ENCODE results near the gene TOR1B.

TOR1B gene

DNA sequence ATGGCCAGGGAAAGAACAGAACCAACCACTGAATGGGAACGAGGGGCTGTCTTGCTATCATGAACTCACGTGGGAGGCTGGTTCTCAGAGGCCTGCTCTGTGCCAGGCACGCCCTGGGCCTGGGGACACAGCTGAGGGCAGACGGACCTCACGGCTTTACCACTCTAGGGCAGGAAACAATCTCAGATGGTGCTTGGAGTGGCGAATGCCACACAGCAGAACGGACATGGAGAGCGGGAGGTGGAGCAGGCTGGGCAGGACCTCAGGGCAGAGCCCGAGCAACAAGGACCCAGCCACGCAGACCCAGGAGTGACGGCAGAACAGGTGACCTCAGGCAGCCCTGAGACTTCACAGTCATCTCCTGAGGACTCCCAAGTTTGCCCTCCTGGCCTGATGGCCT, 12.3 kb downstream of the TOR1B start:
- DNase-seq = no peak

DNA sequence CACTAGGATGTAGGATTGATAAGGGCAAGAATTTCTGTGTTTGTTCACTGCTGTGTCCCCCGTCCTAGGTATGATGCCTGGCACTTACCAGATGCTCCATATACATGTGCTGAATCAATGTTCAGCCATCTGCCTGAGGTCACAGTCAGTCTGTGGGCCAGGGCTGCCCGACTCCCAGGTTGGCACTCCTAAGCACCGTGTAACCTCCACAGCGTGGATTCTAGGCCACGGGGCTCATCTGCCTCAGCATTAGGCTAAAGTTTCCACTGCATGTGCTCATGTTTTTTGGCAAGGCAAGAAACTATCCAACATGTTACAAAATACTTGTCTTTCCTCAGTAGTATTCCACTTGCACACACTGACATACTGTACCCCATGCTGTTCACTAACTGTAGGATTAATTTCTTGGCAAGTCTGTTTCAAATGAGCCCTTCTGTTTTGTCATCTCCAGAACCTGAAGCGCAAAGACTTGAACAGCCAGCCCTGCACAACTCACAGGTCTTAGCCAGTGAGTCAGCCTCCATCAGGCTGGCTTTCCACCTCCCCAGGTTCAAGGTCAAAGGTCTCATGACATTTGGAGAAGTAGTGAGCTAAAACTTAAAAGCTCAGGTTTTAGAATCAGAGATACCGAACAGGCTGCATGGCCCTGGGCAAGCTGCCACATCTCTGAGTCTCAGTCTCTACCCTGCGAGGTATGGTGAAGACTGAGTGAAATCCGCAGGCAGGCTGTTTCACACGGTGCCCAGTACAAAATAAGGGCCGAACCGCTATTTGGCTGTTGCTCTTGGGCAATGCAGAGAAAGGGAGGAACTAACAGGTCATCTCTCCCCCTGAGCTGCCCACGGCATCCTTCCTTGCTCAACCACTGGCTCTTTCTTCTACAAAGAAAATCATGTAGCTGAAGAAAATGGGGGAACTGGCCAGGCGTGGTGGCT, 13.8 kb downstream of the TOR1B start:
- DNase-seq = no peak

DNA sequence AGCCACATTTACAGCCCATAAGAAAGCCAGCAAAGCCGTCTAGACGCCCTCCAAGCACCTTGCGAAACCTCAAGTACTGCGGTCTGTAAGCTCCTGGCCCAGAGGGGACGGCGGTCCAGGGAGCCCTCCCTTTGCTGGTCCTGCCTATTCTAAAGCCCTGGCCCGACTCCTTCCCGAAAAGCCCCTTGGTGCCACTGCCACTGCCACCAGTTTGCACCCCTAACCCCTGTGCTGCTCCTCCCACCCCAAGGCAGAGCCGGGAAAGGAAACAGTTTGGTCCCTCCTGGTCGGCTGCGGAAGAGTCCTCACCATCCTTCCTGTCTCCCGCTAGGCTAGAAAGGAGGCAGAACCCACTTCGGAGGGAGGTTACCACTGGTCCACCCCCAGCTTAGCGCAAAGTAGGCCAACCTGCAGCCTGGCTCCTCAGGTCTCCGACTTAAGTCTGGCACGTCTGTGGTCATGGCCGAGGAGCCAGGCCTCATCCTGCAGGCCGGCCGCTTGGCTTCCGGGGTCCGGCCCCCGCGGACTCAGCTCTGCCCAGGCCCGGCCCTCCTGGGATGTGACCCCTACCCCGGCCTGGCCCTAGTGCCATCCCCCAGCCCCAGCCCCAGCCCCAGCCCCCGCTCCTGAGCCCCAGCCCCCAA, 20.0 kb downstream of the TOR1B start:
- DNase-seq = peak; percentile 52

DNA sequence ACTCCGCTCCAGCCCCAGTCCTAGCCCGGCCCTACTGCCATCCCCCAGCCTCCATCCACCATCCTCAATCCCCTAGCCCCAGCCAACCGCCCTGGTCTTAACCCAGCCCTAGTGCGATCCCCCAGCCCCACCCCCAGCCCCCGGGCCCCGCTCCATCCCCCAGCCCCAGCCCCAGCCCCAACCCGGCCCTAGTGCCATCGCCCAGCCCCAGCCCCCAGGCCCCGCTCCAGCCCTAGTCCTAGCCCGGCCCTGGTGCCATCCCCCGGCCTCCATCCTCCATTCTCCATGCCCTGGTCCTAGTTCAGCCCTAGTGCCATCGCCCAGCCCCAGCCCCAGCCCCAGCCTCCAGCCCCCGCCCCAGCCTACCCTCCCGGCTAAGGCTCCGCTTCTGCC, 20.6 kb downstream of the TOR1B start:
- no peak for DNase-seq

DNA sequence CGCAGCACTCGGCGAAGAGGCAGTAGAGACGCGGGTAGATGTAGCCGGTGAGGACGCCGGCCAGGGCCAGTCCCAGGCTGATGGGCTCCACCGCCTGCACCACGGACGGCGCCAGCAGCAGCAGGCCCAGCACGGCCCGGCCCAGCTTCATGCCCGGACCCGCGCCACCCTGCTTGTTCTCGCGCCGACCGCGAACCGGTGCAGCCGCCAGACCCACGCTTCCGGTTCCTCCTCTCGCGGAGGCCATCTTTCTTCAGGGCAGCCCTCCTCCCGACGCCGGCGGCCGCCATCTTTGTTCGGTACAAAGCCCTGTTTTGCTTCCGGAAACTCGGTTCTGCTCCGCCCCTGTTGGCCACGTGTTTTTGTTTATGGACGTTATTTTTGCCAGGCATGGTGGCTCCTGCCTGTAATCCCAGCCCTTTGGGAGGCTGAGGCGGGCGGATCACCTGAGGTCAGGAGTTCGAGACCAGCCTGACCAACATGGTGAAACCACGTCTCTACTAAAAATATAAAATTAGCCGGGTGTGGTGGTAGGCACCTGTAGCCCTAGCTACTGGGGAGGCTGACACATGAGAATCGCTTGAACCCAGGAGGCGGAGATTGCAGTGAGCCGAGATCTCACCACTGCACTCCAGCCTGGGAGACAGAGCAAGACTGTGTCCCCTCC, 21.1 kb downstream of the TOR1B start, which contains the start of gene TOR1A:
Gene TOR1A (minus strand): TSS at position 202 of the 667 bp plus-strand sequence. CDS start 51 bp downstream, at position 151.
- peak; percentile 96 for DNase-seq

DNA sequence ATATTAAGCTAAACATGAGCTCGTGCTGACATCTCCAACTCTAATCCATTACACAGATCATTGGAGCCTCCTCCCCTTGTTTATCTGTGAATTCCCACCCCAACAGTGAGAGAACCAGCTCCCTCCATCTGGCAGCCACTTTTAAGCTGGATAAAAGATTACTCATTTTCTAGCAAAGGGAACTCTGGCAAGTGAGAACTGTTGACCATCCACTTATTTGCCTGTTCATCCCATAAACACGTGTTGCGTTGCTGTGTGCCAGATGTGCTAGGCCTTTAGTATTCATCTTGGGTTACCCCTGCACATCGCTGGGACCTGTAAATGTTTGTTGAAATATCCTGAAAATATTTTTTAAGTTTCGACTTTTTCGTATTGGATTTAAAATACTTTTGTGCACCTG, 23.4 kb downstream of the TOR1B start:
- DNase-seq = no peak

DNA sequence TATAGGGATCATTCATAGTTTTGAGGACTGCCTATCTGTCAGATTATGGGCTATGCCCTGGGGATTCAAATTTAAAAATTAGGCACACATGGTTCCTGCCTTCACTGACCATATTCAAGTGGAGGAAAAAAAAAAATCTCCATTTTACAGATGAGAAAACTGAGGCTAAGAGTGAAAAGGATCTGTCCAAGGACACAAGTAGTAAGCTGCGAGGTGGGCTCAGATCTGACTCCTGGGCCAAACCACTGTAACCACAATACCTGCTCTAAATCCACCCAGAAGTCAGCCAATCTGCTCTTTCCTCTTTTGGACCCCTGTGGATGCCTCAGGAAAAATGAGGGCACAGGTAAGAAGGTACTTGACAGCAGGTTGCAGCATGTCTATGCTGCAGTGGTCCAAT, 23.8 kb downstream of the TOR1B start:
- DNase-seq = no peak

DNA sequence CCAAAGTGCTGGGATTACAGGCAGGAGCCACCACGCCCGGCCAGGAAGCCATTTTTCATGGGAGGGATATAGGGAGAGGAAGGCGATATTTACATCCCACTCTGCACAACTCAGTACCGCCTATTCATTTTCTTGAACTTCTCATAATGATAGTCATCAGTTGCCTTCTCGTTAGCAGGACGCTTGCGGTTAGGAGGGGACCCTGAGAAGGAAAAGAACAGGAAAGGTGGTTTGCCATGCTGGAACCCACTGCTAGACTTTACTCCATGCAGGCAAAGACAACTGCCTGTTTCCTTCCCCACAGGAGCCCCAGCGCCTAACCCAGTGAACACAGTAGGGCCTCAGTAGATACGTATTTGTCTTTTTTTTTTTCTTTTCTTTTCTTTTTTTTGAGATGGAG, 25.1 kb downstream of the TOR1B start:
- DNase-seq = no peak

DNA sequence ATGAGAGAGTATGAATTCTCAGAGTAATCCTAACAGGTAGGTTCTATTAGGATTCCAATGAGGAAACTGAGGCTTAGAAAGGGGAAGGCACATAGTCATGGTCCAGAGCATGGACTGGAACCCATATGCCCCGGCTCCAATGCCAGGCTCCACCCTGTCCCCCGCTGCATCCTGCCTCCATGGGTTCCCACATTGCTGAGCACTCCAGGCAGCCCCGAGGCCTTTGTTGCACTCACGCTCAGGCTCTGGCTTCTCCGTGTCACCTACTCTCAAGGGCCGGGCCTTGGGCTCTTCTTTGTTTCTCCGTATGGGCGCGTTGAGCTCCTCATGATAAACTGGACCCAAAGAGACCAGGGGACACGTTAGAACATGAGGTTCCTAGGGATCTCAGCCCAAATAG, 26.0 kb downstream of the TOR1B start:
- DNase-seq = no peak

DNA sequence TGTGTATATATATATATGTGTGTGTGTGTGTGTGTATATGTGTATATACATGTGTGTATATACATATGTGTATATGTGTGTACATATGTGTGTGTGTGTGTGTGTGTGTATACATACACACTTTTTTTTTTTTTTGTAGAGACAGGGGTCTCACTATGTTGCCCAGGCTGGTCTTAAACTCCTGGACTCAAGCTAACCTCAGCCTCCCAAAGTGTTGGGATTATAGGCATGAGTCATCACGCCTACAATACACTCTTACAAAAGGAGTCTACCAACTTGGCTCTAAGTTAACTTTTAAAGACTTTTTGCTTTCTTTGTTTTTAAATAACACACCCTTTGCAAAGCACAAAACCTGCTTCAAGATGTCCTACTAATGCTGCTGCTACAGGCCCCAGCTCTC, 30.0 kb downstream of the TOR1B start:
- DNase-seq = no peak

DNA sequence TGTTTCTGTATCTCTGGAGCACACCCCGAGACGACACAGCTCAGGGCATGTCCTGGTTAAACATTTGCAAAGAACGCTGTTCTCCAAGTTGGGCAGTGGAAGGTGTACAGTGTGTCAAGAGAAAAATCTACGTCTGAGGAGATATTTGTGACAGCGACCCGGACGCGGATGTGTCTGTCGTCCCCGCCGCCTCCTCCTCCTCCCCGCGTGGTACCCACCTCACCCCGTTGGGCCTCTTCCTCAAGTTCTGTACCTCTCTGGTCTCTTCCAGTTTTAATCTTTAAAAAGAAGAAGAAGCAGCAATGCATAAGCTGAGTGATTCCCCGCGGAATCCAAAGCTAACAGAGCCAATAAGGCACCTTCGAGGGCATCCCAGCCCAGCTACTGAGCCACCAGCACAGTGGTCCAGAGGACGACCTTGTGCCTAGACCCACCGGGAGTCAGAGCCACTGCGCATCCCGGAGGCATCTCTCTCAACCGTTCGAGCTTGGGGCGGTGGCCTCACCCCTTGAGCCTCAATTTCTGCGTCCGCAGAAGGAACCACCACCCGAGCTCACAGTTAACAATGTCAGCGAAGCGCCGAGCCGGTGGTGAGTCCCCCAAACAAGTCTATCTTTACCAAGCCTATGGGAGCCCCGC, 31.6 kb downstream of the TOR1B start:
- DNase-seq = peak; percentile 57

DNA sequence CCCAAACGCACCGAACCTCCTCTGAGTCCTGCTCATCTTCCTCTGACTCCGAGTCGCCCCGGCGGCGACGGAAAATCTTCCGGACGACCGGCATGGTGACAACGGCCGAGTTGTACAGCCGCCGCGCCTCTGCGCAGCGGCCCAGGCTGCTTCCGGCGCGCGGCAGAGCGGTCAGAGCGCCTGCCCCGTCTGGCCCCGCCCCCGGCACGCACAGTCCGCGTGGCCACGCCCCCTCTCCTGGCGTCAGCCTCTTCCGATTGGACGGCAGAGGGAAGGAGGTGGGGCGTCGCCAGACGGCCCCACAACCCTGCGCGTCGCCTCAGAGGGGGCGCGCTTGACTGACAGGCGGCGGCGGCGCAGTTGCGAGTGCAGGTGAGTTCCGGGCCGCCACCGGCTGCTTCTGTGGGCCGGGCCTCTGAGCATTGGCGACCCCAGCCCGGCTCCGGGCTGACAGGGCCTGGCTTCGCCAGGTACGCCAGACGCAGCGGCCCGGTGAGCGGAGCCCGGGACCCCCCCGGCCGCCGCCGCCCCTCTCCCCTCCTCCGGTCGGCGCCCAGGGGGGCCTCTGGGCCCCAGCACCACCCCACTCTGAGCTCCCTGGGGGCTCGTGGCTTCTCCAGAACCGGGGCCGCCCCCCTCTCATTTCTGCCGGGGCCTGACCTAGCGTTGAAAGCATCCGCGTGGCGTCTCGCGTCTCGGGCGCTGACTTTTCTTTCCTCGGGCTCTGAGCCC, 32.3 kb downstream of the TOR1B start, which contains the start of the genes C9orf78 and USP20:
Gene C9orf78 (minus strand): TSS at position 148 of the 732 bp plus-strand sequence. CDS start 54 bp downstream, at position 94.
Gene USP20 (plus strand): TSS at position 331 of the 732 bp plus-strand sequence. CDS start 17,098 bp downstream, outside the sequence.
- DNase-seq = peak; percentile 99

DNA sequence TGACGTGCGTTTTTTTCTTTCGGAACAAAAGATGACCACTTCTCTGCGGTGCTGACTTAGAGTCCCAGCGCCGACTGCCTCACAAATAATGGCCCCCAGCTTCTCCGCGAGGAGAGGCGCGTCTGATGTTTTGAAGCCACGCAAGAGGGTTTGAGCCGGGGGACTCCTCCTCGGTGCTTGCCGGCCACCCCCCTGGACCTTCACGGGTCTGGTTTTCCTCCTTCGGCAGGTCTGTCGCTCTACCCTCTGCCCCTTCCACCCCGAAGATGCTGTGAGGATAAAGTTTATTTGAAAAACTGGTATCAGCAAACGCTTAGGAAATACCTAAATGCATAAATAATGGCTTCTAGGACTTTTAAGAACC, 32.9 kb downstream of the TOR1B start:
- DNase-seq = no peak

DNA sequence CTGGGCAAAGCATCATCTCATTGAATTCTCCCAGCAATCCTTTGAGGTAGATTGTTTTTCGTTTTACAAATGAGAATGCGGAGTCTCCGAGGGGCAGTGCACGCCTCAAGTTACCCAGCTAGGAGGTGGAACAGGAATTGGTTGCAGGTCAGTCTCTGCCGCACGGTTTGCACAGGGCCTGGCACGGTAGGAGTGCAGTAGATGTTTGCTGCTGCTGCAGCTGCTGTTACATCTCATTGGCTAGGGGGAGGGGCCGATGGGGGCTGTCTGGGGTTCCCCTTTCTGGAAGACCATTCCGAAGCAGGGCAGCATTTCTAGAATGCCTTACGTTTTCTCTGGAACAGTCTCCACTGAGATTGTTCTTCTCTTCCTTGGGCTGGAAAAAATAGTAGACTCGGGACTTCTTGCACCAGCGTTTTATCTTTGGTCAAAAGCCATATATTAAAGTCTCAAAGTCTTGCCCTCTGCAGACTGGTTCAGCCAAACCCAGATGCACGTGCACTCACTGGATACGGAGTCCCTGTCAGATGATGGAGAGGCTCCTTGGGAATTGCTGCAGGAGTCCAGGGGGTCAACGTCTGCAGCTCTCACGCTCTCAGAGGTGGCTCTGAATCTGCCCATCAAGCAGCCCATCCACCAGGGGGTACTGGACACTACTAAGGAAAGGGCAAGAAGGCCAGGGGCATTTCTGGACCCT, 33.5 kb downstream of the TOR1B start:
- DNase-seq = peak; percentile 64

DNA sequence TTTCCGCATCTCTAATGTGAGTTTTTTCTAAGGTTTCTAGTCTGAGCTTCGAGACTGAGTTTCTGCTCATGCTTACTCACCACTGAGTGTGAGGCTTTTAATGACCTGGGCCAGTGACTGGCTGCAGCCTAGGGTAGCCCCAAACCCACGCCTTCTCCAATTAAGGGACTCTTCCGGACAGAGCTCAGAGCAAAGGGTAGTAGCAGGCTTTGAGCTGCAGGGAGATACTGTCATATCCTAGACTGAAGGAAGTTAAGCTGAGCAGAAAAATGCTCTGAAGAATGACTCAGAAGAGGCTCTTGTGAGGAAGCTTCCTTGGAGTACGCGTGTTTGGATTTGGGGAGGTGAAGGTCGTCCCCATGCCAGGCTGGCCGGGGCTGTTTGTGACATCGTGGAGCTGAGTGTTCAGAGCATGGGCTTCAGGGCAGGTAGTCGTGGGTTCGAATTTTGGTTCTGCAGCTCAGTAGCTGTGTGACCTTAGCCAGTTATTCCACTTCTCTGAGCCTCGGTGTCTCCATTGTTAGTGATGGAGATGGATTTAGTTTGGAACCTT, 35.8 kb downstream of the TOR1B start:
- peak; percentile 56 for DNase-seq

DNA sequence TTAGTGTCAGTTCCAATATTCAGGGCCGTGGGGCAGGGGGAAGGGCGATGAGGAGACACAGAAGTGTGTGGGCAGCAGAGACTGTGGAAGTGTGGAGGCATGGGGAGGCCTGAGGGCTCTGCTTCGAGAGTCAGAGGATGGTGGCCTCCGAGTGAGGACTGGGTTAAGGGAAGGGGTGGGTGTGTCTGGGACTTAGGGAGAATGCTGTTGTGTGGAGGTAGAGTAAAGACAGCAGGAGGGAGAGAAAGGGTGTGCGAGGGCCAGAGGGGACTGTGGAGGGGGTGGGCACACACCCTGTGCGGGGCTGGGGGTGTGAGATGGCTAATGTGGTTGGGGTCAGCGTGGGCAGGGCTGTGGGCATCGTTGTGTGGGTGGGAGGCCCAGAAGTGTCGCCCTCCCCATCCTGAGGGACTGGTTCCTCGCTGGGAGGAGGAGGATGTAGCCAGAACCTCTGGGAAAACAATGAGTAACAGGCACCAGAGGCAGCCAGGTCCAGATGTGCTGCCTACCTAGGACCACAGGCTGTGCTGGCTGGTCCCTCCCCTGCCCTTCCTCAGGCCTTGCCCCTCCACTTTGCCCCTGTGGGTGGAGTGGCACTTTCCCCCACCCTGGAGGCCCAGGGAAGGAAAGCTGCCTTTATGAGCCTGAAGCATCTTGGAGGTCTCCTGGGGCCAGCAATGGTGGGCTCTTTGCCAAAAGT, 36.5 kb downstream of the TOR1B start:
- no peak for DNase-seq

DNA sequence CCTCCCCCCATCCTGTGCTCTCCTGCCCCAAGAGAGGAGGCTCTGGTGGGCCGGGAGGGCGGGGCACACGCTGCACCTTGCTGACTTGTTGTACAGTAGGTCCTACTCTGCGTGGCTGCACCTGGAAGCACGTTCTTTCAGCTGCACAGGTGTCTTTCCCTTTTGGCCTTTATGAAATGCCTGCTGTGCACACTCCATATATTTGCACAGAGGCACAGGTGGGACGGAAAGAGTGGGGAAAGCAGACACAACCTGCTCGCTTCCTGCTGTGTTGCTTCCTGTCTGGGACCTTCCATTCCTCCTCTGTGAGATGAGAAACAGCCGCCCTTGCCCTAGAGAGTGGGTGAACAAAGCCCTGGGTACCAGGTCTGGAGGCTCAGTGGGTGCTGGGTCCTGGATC, 37.0 kb downstream of the TOR1B start:
- no peak for DNase-seq

DNA sequence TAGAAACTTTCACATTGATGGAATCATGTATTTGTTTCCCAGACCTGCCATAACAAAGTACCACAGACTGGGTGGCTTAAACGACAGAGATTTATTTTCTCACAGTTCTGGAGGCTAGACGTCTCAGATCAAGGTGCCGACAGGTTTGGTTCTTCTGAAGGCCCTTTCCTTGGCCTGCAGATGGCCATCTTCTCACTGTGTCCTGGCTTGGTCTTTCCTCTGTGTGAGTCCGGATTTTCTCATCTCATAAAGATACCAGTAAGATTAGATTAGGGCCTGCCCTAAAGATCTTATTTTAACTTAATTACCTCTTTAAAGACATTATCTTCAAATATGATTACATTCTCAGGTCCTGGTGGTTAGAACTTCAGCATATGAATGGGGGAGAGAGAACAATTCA, 38.1 kb downstream of the TOR1B start:
- DNase-seq = no peak

DNA sequence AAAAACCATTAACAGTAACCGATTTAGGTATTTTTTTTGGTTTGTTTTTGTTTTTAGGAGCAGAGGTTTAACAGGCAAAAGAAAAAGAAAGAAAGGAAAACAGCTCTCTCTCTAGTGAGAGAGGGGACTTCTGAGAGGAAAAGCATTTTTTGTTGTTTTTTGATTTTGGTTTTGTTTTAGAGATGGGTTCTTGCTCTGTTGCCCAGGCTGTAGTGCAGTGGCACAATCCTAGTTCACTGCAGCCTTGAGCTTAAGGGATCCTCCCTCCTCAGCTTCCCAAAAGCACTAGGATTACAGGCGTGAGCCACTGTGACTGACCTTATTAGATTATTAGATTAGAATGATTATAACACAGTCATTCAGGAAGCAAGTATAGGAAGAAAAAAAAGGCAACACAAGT, 42.4 kb downstream of the TOR1B start:
- DNase-seq = no peak

DNA sequence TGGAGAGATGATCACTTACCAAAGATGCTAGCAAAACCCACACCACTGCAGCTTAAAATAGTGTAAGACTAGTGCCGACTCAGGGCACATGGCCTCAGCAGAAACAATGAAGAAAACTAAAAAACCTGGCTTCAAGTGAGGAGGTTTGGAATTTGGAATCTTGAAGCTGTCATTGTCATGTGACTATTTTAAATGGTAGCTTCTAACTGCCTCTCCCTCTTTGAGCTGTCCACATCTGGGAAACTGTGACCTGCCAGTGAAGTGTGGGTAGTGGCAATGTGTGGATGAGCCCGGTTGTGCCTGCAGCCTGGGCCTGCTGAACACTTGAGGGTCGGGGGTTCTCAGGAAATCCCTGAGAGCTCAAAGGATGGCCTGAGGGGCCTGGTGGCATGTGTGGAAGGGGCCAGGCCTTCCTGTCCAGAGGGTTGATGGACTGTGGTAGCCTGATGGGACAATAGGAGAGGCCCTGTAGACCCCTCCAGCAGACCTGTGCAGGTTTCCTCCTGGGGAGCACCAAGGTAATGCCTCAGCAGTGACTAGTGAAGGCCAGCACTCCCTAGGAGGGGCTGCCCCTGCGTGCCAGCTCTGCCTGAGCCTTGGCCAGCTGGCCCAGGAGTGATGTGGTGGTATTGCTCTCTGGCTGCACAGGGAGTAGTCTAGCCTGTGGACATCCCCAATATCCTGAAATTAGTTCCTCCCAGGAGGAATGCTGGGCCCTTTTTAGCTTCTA, 45.9 kb downstream of the TOR1B start:
- no peak for DNase-seq
